Astrocyte of the spinal cord (primary cell): ENCODE measurements around the gene RERE.
"Not testable (repeated sequence)": the region's sequence is repeated elsewhere in the genome, so short reads cannot be mapped to it uniquely, and the experiment has no call there.

ENCODE experiments used
- DNase-seq: peaks from one replicate; pipeline ENCODE4 v3.0.0; 2011; ENCODE audit warnings: low read depth, low spot score
- H3K4me3 ChIP-seq: 2 replicates; pipeline ENCODE4 v1.5.1; 2011; ENCODE audit warnings: low read depth, mild to moderate bottlenecking, low read length, moderate library complexity
- CTCF ChIP-seq: IDR thresholded peaks from 2 replicates; pipeline ENCODE4 v1.5.1; 2012; ENCODE audit warnings: low read depth, mild to moderate bottlenecking, low read length, inconsistent platforms
- in situ Hi-C: cut with HindIII; loops from 2 replicates; pipeline ENCODE4 v1.10.0; 2017; ENCODE audit warnings: low sequenced_read_pairs

RERE gene

GRCh38 chr1:8699679-8700078, 117.8 kb downstream of the RERE start:
- DNase-seq, result no peak
- in situ Hi-C loops, result no loop called here
- no peak overlapping the region for H3K4me3 ChIP-seq
- TF ChIP-seq CTCF, result no peak

GRCh38 chr1:8698937-8699447, 118.4 kb downstream of the RERE start:
- in situ Hi-C loops, result no loop called here
- no peak for TF ChIP-seq CTCF
- no peak for DNase-seq
- no peak overlapping the region for H3K4me3 ChIP-seq

GRCh38 chr1:8698012-8698630, 119.3 kb downstream of the RERE start:
- in situ Hi-C loops, result no loop called here
- no peak for TF ChIP-seq CTCF
- H3K4me3 ChIP-seq, result no peak overlapping the region
- no peak for DNase-seq

- H3K4me3 ChIP-seq, in situ Hi-C loops, DNase-seq: not testable (repeated sequence)
These were observed 122.0 kb downstream of the RERE start for GRCh38 chr1:8695442-8695841.

- in situ Hi-C loops, result no loop called here
- no peak for DNase-seq
- H3K4me3 ChIP-seq, result no peak overlapping the region
- TF ChIP-seq CTCF, result no peak
These were observed 124.3 kb downstream of the RERE start for GRCh38 chr1:8693107-8693506.

- no peak for TF ChIP-seq CTCF
- no peak for DNase-seq
- in situ Hi-C loops, result no loop called here
- H3K4me3 ChIP-seq, result no peak overlapping the region
These were observed 125.8 kb downstream of the RERE start for GRCh38 chr1:8691662-8692061.

GRCh38 chr1:8690253-8690525, 127.3 kb downstream of the RERE start:
- H3K4me3 ChIP-seq, result no peak overlapping the region
- TF ChIP-seq CTCF, result no peak
- in situ Hi-C loops, result no loop called here
- DNase-seq, result no peak
